Measurements from ENCODE around the gene PKMYT1. TPM values are rescaled to one million over a fixed set of nuclear protein-coding genes. Genes with fewer than 3 reads are reported as not detected.

PKMYT1 gene
- total RNA-seq, 5 donors from 2014 or later (not counting 1 experiment from before 2014, with no cell fraction given) = 1.3 to 3.1 (median 1.7) TPM

- Histone ChIP-seq H3K27ac (ENCODE audit: low read length) (no peak overlapping the region), H3K27me3 (replicated peaks in 1 of 2; ENCODE audit: control insufficient read depth in 2 of 2, extremely low read depth in 1 of 2, insufficient read depth in 2 of 2, low read length in 1 of 2) (peaks cover 0 to 56% of the 10 kb centered on the region in 2 experiments), H3K36me3 (ENCODE audit: control insufficient read depth in 2 of 2, extremely low read depth in 1 of 2, insufficient read depth in 1 of 2, low read length in 1 of 2) (no peaks in the 10 kb centered on the region), H3K9me3 (no peaks in the 10 kb centered on the region), H3K4me3 (ENCODE audit: control insufficient read depth in 1 of 2, extremely low read depth in 1 of 2, low read length in 1 of 2) (no peak overlapping the region), H3K4me1 (ENCODE audit: control insufficient read depth in 1 of 2, extremely low read depth in 1 of 2, insufficient read depth in 2 of 2, low read length in 2 of 2) (no peaks in the 10 kb centered on the region)
- ChIA-PET POLR2A (no interaction called here), CTCF (no interaction called here)
- Mint-ChIP-seq H3K36me3 (no peaks in the 10 kb centered on the region), H3K27me3 (peaks cover 0 to 1% of the 10 kb centered on the region in 2 donors), H3K4me3 (no peak overlapping the region), H3K9me3 (no peaks in the 10 kb centered on the region), H3K4me1 (no peaks in the 10 kb centered on the region), H3K27ac (no peak overlapping the region)
- ATAC-seq (replicated peaks in 1 of 4) = no peak
- 83% methylated on average over 2 of the region's 12 CpGs for WGBS (ENCODE audit: insufficient coverage)
- DNase-seq = no peak
These were observed 11.5 kb upstream of the PKMYT1 start for GRCh38 chr16:2991566-2992261.

- no peak overlapping the region for H3K4me3 Mint-ChIP-seq
- no peak overlapping the region for H3K27ac ChIP-seq (ENCODE audit: low read length)
- POLR2A ChIA-PET = no interaction called here
- DNase-seq (no peak), ATAC-seq (replicated peaks in 1 of 4) (no peak)
- H3K9me3 ChIP-seq = no peaks in the 10 kb centered on the region
- H3K27ac Mint-ChIP-seq = no peak overlapping the region
- 70% methylated on average over 3 of the region's 10 CpGs for WGBS (ENCODE audit: insufficient coverage)
- H3K4me1 ChIP-seq (ENCODE audit: control insufficient read depth in 1 of 2, extremely low read depth in 1 of 2, insufficient read depth in 2 of 2, low read length in 2 of 2) = no peaks in the 10 kb centered on the region
- H3K4me3 ChIP-seq (ENCODE audit: control insufficient read depth in 1 of 2, extremely low read depth in 1 of 2, low read length in 1 of 2) = no peak overlapping the region
- no peaks in the 10 kb centered on the region for H3K36me3 Mint-ChIP-seq
- H3K4me1 Mint-ChIP-seq = no peaks in the 10 kb centered on the region
- CTCF ChIA-PET = no interaction called here
- H3K27me3 Mint-ChIP-seq = peaks cover 0 to 1% of the 10 kb centered on the region in 2 donors
- H3K36me3 ChIP-seq (ENCODE audit: control insufficient read depth in 2 of 2, extremely low read depth in 1 of 2, insufficient read depth in 1 of 2, low read length in 1 of 2) = no peaks in the 10 kb centered on the region
- no peaks in the 10 kb centered on the region for H3K9me3 Mint-ChIP-seq
- H3K27me3 ChIP-seq (replicated peaks in 1 of 2; ENCODE audit: control insufficient read depth in 2 of 2, extremely low read depth in 1 of 2, insufficient read depth in 2 of 2, low read length in 1 of 2) = peaks cover 0 to 55% of the 10 kb centered on the region in 2 experiments
These were observed 10.6 kb upstream of the PKMYT1 start for GRCh38 chr16:2990891-2991290.

- H3K27ac ChIP-seq (ENCODE audit: low read length) = no peak overlapping the region
- no peak for ATAC-seq (replicated peaks in 1 of 4)
- peaks cover 3 to 4% (median 3%) of the 10 kb centered on the region in 3 donors for H3K4me1 Mint-ChIP-seq
- no peaks in the 10 kb centered on the region for H3K9me3 Mint-ChIP-seq
- peaks cover 0 to 1% of the 10 kb centered on the region in 2 donors for H3K27me3 Mint-ChIP-seq
- H3K9me3 ChIP-seq = no peaks in the 10 kb centered on the region
- no peaks in the 10 kb centered on the region for H3K36me3 Mint-ChIP-seq
- ChIA-PET POLR2A (no interaction called here), CTCF (no interaction called here)
- 79% methylated on average over 8 of the region's 8 CpGs for WGBS (ENCODE audit: insufficient coverage)
- H3K36me3 ChIP-seq (ENCODE audit: control insufficient read depth in 2 of 2, extremely low read depth in 1 of 2, insufficient read depth in 1 of 2, low read length in 1 of 2) = no peaks in the 10 kb centered on the region
- no peak overlapping the region for H3K27ac Mint-ChIP-seq
- H3K4me1 ChIP-seq (ENCODE audit: control insufficient read depth in 1 of 2, extremely low read depth in 1 of 2, insufficient read depth in 2 of 2, low read length in 2 of 2) = peaks cover 0 to 5% of the 10 kb centered on the region in 2 experiments
- DNase-seq = no peak
- H3K27me3 ChIP-seq (replicated peaks in 1 of 2; ENCODE audit: control insufficient read depth in 2 of 2, extremely low read depth in 1 of 2, insufficient read depth in 2 of 2, low read length in 1 of 2) = peaks cover 0 to 64% of the 10 kb centered on the region in 2 experiments
- H3K4me3 Mint-ChIP-seq = no peak overlapping the region
- no peak overlapping the region for H3K4me3 ChIP-seq (ENCODE audit: control insufficient read depth in 1 of 2, extremely low read depth in 1 of 2, low read length in 1 of 2)
These were observed 8.4 kb upstream of the PKMYT1 start for GRCh38 chr16:2988590-2989099.

GRCh38 chr16:2987833-2988232 is 7.6 kb upstream of the PKMYT1 start:
- CTCF ChIA-PET = no interaction called here
- no peak overlapping the region for H3K4me3 ChIP-seq (ENCODE audit: control insufficient read depth in 1 of 2, extremely low read depth in 1 of 2, low read length in 1 of 2)
- WGBS (ENCODE audit: insufficient coverage) = 91% methylated on average over 5 of the region's 8 CpGs
- H3K27me3 ChIP-seq (replicated peaks in 1 of 2; ENCODE audit: control insufficient read depth in 2 of 2, extremely low read depth in 1 of 2, insufficient read depth in 2 of 2, low read length in 1 of 2) = peaks cover 0 to 68% of the 10 kb centered on the region in 2 experiments
- no peak for ATAC-seq (replicated peaks in 1 of 4)
- POLR2A ChIA-PET = no interaction called here
- H3K9me3 ChIP-seq = no peaks in the 10 kb centered on the region
- no peak overlapping the region for H3K27ac Mint-ChIP-seq
- H3K36me3 ChIP-seq (ENCODE audit: control insufficient read depth in 2 of 2, extremely low read depth in 1 of 2, insufficient read depth in 1 of 2, low read length in 1 of 2) = no peaks in the 10 kb centered on the region
- H3K36me3 Mint-ChIP-seq = no peaks in the 10 kb centered on the region
- H3K27me3 Mint-ChIP-seq = peaks cover 0 to 1% of the 10 kb centered on the region in 2 donors
- no peaks in the 10 kb centered on the region for H3K9me3 Mint-ChIP-seq
- H3K27ac ChIP-seq (ENCODE audit: low read length) = no peak overlapping the region
- peaks cover 0 to 10% of the 10 kb centered on the region in 2 experiments for H3K4me1 ChIP-seq (ENCODE audit: control insufficient read depth in 1 of 2, extremely low read depth in 1 of 2, insufficient read depth in 2 of 2, low read length in 2 of 2)
- no peak overlapping the region for H3K4me3 Mint-ChIP-seq
- DNase-seq = no peak
- H3K4me1 Mint-ChIP-seq = peaks cover 3 to 5% (median 4%) of the 10 kb centered on the region in 3 donors

GRCh38 chr16:2987286-2987685 is 7.0 kb upstream of the PKMYT1 start:
- H3K9me3 ChIP-seq = no peaks in the 10 kb centered on the region
- no peaks in the 10 kb centered on the region for H3K36me3 ChIP-seq (ENCODE audit: control insufficient read depth in 2 of 2, extremely low read depth in 1 of 2, insufficient read depth in 1 of 2, low read length in 1 of 2)
- Mint-ChIP-seq H3K27ac (no peak overlapping the region), H3K9me3 (no peaks in the 10 kb centered on the region), H3K4me3 (no peak overlapping the region), H3K4me1 (peaks cover 4 to 5% (median 4%) of the 10 kb centered on the region in 3 donors), H3K27me3 (peaks cover 0 to 1% of the 10 kb centered on the region in 2 donors), H3K36me3 (no peaks in the 10 kb centered on the region)
- POLR2A ChIA-PET = no interaction called here
- 86% methylated on average over 9 of the region's 9 CpGs for WGBS (ENCODE audit: insufficient coverage)
- H3K4me1 ChIP-seq (ENCODE audit: control insufficient read depth in 1 of 2, extremely low read depth in 1 of 2, insufficient read depth in 2 of 2, low read length in 2 of 2) = peaks cover 0 to 10% of the 10 kb centered on the region in 2 experiments
- ATAC-seq (replicated peaks in 1 of 4) = no peak
- no peak overlapping the region for H3K4me3 ChIP-seq (ENCODE audit: control insufficient read depth in 1 of 2, extremely low read depth in 1 of 2, low read length in 1 of 2)
- DNase-seq = no peak
- no peak overlapping the region for H3K27ac ChIP-seq (ENCODE audit: low read length)
- CTCF ChIA-PET = no interaction called here
- H3K27me3 ChIP-seq (replicated peaks in 1 of 2; ENCODE audit: control insufficient read depth in 2 of 2, extremely low read depth in 1 of 2, insufficient read depth in 2 of 2, low read length in 1 of 2) = peaks cover 0 to 66% of the 10 kb centered on the region in 2 experiments

- 73% methylated on average over 17 of the region's 17 CpGs for WGBS (ENCODE audit: insufficient coverage)
- no peak for ATAC-seq (replicated peaks in 1 of 4)
- Histone ChIP-seq H3K4me1 (ENCODE audit: control insufficient read depth in 1 of 2, extremely low read depth in 1 of 2, insufficient read depth in 2 of 2, low read length in 2 of 2) (peaks cover 0 to 10% of the 10 kb centered on the region in 2 experiments), H3K27me3 (replicated peaks in 1 of 2; ENCODE audit: control insufficient read depth in 2 of 2, extremely low read depth in 1 of 2, insufficient read depth in 2 of 2, low read length in 1 of 2) (peaks cover 0 to 65% of the 10 kb centered on the region in 2 experiments), H3K36me3 (ENCODE audit: control insufficient read depth in 2 of 2, extremely low read depth in 1 of 2, insufficient read depth in 1 of 2, low read length in 1 of 2) (no peaks in the 10 kb centered on the region), H3K9me3 (no peaks in the 10 kb centered on the region), H3K27ac (ENCODE audit: low read length) (no peak overlapping the region), H3K4me3 (ENCODE audit: control insufficient read depth in 1 of 2, extremely low read depth in 1 of 2, low read length in 1 of 2) (no peak overlapping the region)
- no peak for DNase-seq
- Mint-ChIP-seq H3K27me3 (peaks cover 0 to 1% of the 10 kb centered on the region in 2 donors), H3K27ac (peak overlapping the region in 1 of 2 donors; percentile 27), H3K9me3 (no peaks in the 10 kb centered on the region), H3K4me1 (peaks cover 4 to 7% (median 7%) of the 10 kb centered on the region in 3 donors), H3K4me3 (no peak overlapping the region), H3K36me3 (no peaks in the 10 kb centered on the region)
- POLR2A ChIA-PET = no interaction called here
- CTCF ChIA-PET = no interaction called here
These were observed 6.5 kb upstream of the PKMYT1 start for GRCh38 chr16:2986623-2987188.

Measured in T-cell (primary cell).